CD4-positive, alpha-beta T cell treated with Interleukin-21 for 1 hour (primary cell): ENCODE results near the gene ABCF2.

Source experiments
- DNase-seq: peaks from one replicate; pipeline ENCODE4 v3.0.0-alpha.2; 2020

The ABCF2 gene

DNA sequence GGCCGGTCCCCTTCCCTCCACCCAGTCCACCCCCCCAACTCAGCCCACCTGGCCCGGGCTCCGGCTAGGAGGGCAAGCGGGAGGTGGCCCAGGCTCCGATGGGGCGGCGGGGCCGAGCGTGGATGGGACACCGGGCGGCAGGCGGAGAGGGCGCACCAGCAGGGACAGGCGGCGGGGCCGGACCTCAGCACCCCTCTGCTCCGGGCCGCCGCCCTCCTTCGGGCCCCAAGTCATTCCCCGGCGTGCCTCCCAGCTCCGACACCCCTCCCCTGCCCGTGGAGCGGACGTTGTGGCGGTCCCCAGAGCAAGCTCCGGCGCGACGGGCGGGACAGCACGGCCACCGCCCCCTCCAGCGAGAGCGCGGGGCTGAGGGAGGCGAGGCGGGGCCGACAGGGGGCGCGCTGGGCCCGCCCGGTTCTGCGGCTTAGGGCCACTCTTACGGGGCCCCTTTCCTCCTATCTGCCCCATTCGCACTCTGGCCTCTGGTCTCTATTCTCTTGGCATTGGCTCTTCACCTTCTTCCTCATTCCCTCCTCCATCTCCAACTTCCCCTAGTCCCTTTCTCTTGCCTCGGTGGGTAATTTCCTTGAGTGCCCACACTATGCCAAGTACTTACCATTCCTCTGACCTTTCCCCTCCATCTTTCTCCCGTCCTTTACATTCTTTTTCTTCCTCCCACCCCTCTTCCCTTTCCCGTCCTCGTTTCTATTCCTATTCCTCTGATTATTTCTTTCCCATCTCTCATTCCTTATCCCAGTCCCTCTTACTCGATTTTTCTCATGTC is 58.8 kb downstream of the ABCF2 start:
- DNase-seq = peak; percentile 61

- DNase-seq = peak; percentile 11
Observed at GRCh38 chr7:151167197-151167961, 59.6 kb downstream of the ABCF2 start, which contains the start of gene GBX1. Gene GBX1, minus strand, starts transcription at chr7:151167694. Its CDS starts 146 bp downstream, at chr7:151167548.

DNA sequence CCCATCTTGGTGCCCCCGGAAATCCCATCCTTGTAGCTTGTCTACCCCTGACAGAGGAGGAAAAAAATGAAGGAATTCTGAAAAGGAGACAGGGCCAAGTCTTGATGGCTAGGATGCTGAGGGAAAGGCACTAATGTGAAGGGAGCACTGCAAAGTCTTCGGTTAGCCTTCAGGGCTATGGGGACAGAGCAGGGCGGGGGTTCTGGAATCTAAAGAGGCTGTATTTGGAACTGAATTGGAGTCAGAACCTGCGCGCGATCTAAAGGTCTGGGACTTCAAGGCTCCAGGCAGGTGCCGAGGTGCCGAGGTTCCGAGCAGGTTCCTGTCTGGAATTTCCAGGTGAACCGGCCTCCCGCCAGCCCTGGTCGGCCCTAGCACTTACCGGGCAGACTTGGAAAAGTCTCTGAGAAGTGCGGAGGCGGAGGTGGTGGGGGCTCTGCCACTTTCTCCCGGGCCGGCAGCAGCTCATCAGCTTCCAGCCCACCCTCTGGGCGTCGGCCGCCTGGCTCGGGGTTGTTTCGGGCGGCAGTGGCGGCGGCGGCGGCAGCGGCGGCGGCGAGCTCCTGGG is 60.3 kb downstream of the ABCF2 start:
- no peak for DNase-seq
